ENCODE results near the gene COBL. TPM values are rescaled to one million over a fixed set of nuclear protein-coding genes. Genes with fewer than 3 reads are reported as not detected.
A peak's percentile ranks its signal among the peaks of the same experiment; 100 is the strongest.

The COBL gene
- total RNA-seq, 2 experiments from 2014 or later, result not detected

DNA sequence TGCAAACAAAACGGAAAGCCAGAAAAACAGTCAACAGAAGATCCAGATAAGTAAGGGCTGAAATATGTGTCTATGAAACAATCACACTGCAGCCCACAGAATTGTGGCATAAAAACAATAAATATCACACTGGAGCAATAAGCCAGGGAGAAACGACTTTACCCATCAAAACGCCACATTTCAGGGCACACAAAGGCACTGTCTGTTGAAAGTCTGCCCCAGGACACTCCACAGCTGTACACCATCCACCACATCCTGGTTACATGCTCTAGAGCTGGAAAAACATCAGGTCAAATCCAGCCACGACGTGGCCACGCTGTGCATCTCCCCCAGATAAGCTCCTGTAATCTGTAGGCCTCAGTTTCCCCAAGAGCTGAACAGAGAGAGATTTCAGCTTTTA is 88.7 kb downstream of the COBL start:
- Mint-ChIP-seq H3K4me3 (no peak overlapping the region), H3K36me3 (ENCODE audit: low read depth) (no peaks in the 10 kb centered on the region), H3K27ac (no peak overlapping the region), H3K27me3 (ENCODE audit: low read depth) (peaks cover 7% of the 10 kb centered on the region), H3K9me3 (no peaks in the 10 kb centered on the region), H3K4me1 (ENCODE audit: low read depth) (no peaks in the 10 kb centered on the region)
- no peak for DNase-seq
- intact Hi-C loops (cut with micrococcal nuclease), result no loop called here
- CTCF ChIA-PET, result interaction anchor here (0.6 to 1.4 kb wide), 2 partner anchors 86 to 156 kb away, joined by 4 to 5 read pairs; no protein-coding TSS in a partner anchor

DNA sequence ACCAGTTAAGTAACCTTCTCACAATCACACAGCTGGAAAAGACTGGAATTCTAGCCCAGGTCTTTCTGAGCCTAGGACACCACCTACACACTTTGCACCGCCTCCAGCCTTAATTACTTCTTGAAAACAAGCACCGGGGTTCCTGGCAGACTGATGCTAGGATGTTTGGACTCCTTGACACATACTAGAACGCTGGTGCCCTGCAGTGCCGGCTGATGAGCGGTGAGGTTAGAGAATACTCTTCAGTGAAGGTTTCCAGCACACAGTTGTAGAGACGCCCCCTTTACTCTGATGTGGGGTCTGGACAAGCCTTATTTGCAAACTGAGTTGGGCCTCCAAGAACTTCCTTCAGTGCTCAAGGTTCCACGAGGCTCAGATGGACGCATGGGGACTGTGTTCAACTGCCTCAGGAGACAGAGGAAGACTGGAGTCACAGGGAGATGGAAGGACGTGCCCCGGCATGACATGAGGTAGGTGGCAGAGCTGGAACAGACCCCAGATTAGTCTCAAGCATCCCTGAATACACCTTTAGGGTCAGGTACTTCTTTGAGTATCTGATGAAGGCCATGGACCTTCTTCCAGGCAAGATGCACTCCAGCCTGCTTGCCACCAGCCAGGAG is 89.6 kb downstream of the COBL start:
- DNase-seq, result no peak
- intact Hi-C loops (cut with micrococcal nuclease), result no loop called here
- Mint-ChIP-seq H3K27me3 (ENCODE audit: low read depth) (peaks cover 7% of the 10 kb centered on the region), H3K4me3 (no peak overlapping the region), H3K27ac (no peak overlapping the region), H3K36me3 (ENCODE audit: low read depth) (no peaks in the 10 kb centered on the region), H3K9me3 (no peaks in the 10 kb centered on the region), H3K4me1 (ENCODE audit: low read depth) (no peaks in the 10 kb centered on the region)
- CTCF ChIA-PET, result no interaction called here

GRCh38 chr7:51226063-51226755 is 90.4 kb downstream of the COBL start:
- CTCF ChIA-PET, result interaction anchor here (1.0 kb wide), 1 partner anchor 71 kb away, joined by 4 read pairs; no protein-coding TSS in a partner anchor
- H3K27me3 Mint-ChIP-seq (ENCODE audit: low read depth), result peaks cover 7% of the 10 kb centered on the region
- no peaks in the 10 kb centered on the region for H3K4me1 Mint-ChIP-seq (ENCODE audit: low read depth)
- H3K27ac Mint-ChIP-seq, result no peak overlapping the region
- intact Hi-C loops (cut with micrococcal nuclease), result no loop called here
- no peak overlapping the region for H3K4me3 Mint-ChIP-seq
- no peak for DNase-seq
- H3K9me3 Mint-ChIP-seq, result no peaks in the 10 kb centered on the region
- no peaks in the 10 kb centered on the region for H3K36me3 Mint-ChIP-seq (ENCODE audit: low read depth)

DNA sequence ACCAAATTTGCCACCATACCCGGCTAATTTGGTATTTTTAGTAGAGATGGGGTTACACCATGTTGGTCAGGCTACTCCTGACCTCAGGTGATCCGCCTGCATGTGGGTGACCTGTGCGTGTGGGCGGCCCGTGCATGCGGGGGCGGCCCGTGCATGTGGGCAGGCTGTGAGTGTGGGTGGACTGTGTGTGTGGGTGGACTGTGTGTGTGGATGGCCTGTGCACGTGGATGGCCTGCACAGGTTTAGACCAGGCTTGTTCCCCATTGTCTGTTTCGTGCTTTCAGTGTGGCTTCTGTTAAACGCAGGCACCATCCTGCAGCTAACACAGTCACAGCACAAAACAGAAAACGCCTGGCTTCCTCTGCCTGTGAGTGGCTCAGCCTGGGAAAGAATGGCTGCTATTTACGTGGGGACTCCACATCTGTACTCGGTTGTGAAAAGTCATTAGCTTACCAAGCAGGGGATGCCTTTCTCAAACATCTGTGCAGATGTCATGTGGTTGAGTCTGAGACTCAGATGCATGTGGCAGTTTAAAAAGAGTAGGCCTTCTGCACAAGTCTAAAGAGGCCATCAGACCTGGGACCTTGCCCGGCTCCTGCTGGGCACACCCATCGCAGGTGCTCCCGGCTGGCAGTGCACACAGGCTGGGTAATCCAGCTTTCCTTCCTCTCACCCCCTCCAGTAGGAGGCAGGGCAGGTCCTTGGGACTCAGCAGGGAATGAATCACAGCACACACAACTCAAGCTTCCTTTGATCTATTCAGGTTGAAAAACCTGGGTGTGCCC is 91.6 kb downstream of the COBL start:
- Mint-ChIP-seq H3K4me3 (no peak overlapping the region), H3K36me3 (ENCODE audit: low read depth) (no peaks in the 10 kb centered on the region), H3K9me3 (no peaks in the 10 kb centered on the region), H3K4me1 (ENCODE audit: low read depth) (no peaks in the 10 kb centered on the region), H3K27me3 (ENCODE audit: low read depth) (peaks cover 1% of the 10 kb centered on the region), H3K27ac (no peak overlapping the region)
- intact Hi-C loops (cut with micrococcal nuclease), result no loop called here
- DNase-seq, result peak; percentile 7
- CTCF ChIA-PET, result interaction anchor here (0.6 to 1.0 kb wide), 2 partner anchors 72 to 146 kb away, joined by 4 to 6 read pairs; no protein-coding TSS in a partner anchor

DNA sequence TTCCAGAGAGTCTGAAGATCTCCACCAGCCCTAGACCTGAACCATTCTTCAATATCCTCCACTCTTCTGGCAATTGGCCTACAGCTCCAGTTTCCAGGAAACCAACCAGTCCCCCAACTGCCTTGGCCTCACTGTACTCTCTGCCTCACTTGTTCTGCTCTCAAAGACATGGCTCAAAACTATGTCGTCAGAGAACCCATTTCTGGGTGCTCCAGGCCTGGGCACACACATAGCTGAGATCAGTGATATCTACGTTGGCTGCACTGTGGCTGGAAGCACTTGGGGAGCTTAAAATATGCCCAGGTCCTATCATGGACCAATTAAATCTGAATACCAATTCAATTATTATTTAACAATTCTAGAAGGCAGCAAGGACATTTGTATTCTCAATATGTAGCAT is 93.1 kb downstream of the COBL start:
- H3K9me3 Mint-ChIP-seq, result no peaks in the 10 kb centered on the region
- no peak for DNase-seq
- H3K27ac Mint-ChIP-seq, result no peak overlapping the region
- H3K4me3 Mint-ChIP-seq, result no peak overlapping the region
- peaks cover 2% of the 10 kb centered on the region for H3K27me3 Mint-ChIP-seq (ENCODE audit: low read depth)
- no peaks in the 10 kb centered on the region for H3K36me3 Mint-ChIP-seq (ENCODE audit: low read depth)
- H3K4me1 Mint-ChIP-seq (ENCODE audit: low read depth), result no peaks in the 10 kb centered on the region
- CTCF ChIA-PET, result no interaction called here
- intact Hi-C loops (cut with micrococcal nuclease), result no loop called here

DNA sequence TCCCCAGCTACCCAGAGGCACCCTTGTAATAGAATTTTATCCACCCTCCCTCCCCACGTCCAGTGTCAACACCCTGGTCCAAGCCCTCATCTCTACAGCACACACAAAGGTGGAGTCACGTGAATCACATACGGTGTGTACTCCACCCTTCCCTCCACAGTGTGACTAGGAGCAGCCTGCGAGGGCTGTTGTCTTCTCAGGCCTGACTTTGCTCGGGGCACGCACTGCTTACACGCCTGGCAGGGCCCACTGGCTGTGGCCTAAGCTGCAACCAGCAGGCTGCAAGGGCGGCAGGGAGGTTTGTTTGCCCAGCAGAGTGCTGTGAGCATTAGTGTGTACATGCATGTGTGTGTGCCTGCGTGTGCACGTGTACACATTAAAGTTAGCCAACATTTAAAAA is 93.7 kb downstream of the COBL start:
- CTCF ChIA-PET, result no interaction called here
- no peak overlapping the region for H3K27ac Mint-ChIP-seq
- H3K27me3 Mint-ChIP-seq (ENCODE audit: low read depth), result peaks cover 2% of the 10 kb centered on the region
- no peak for DNase-seq
- H3K36me3 Mint-ChIP-seq (ENCODE audit: low read depth), result no peaks in the 10 kb centered on the region
- no peak overlapping the region for H3K4me3 Mint-ChIP-seq
- no peaks in the 10 kb centered on the region for H3K4me1 Mint-ChIP-seq (ENCODE audit: low read depth)
- no peaks in the 10 kb centered on the region for H3K9me3 Mint-ChIP-seq
- intact Hi-C loops (cut with micrococcal nuclease), result no loop called here

DNA sequence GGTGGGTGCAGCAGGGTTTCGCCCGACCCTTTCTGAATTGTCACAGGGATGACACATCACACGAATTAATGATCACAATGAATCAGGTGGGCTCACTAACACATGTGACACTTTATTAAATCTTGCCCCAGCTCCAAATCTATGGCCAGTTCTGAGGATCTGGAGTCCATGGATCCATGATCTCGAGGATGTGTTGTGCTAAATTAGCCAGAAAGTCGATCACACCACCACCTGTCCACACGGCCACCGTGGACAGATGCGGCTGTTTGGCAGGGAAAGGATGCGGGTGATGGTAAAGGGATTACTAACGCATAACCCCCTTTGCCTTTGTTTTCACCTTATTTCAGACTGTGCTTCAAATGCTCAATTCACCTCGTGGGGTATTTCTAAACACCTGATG is 96.4 kb downstream of the COBL start:
- DNase-seq, result no peak
- CTCF ChIA-PET, result no interaction called here
- intact Hi-C loops (cut with micrococcal nuclease), result no loop called here
- H3K27me3 Mint-ChIP-seq (ENCODE audit: low read depth), result peaks cover 2% of the 10 kb centered on the region
- H3K9me3 Mint-ChIP-seq, result no peaks in the 10 kb centered on the region
- no peak overlapping the region for H3K4me3 Mint-ChIP-seq
- H3K27ac Mint-ChIP-seq, result no peak overlapping the region
- H3K4me1 Mint-ChIP-seq (ENCODE audit: low read depth), result no peaks in the 10 kb centered on the region
- no peaks in the 10 kb centered on the region for H3K36me3 Mint-ChIP-seq (ENCODE audit: low read depth)

GRCh38 chr7:51219261-51219988 is 97.2 kb downstream of the COBL start:
- Mint-ChIP-seq H3K27me3 (ENCODE audit: low read depth) (peaks cover 2% of the 10 kb centered on the region), H3K36me3 (ENCODE audit: low read depth) (no peaks in the 10 kb centered on the region), H3K9me3 (no peaks in the 10 kb centered on the region), H3K4me1 (ENCODE audit: low read depth) (no peaks in the 10 kb centered on the region), H3K4me3 (no peak overlapping the region), H3K27ac (no peak overlapping the region)
- CTCF ChIA-PET, result no interaction called here
- intact Hi-C loops (cut with micrococcal nuclease), result no loop called here
- no peak for DNase-seq

DNA sequence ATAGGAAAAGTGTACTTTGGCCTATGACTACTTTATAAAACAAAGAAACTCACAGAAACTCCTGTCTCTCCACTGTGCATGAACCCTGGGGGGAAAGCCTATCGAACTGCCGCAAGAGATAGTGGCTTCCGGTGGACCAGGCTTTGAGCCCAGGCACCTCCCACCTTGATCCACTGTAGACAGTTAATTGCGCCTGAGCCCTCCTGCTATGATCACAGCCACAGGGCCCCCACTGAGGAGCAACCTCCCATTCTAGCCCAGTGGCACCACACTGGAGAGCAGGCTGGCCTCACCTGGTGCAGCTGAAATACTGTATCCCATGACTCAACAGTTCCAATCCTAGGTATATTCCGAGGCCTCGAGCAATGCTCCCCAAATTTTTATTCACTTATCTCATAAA is 98.8 kb downstream of the COBL start:
- H3K9me3 Mint-ChIP-seq, result no peaks in the 10 kb centered on the region
- intact Hi-C loops (cut with micrococcal nuclease), result no loop called here
- no peak overlapping the region for H3K4me3 Mint-ChIP-seq
- H3K27ac Mint-ChIP-seq, result no peak overlapping the region
- no peaks in the 10 kb centered on the region for H3K36me3 Mint-ChIP-seq (ENCODE audit: low read depth)
- CTCF ChIA-PET, result no interaction called here
- DNase-seq, result no peak
- no peaks in the 10 kb centered on the region for H3K4me1 Mint-ChIP-seq (ENCODE audit: low read depth)
- peaks cover 2% of the 10 kb centered on the region for H3K27me3 Mint-ChIP-seq (ENCODE audit: low read depth)

GRCh38 chr7:51214098-51214497 is 102.5 kb downstream of the COBL start:
- intact Hi-C loops (cut with micrococcal nuclease), result no loop called here
- Mint-ChIP-seq H3K4me1 (ENCODE audit: low read depth) (no peaks in the 10 kb centered on the region), H3K4me3 (no peak overlapping the region), H3K27me3 (ENCODE audit: low read depth) (no peaks in the 10 kb centered on the region), H3K27ac (no peak overlapping the region), H3K36me3 (ENCODE audit: low read depth) (no peaks in the 10 kb centered on the region), H3K9me3 (no peaks in the 10 kb centered on the region)
- DNase-seq, result no peak
- CTCF ChIA-PET, result interaction anchor here (0.6 to 1.1 kb wide), 2 partner anchors 51 to 68 kb away, joined by 3 read pairs; no protein-coding TSS in a partner anchor

DNA sequence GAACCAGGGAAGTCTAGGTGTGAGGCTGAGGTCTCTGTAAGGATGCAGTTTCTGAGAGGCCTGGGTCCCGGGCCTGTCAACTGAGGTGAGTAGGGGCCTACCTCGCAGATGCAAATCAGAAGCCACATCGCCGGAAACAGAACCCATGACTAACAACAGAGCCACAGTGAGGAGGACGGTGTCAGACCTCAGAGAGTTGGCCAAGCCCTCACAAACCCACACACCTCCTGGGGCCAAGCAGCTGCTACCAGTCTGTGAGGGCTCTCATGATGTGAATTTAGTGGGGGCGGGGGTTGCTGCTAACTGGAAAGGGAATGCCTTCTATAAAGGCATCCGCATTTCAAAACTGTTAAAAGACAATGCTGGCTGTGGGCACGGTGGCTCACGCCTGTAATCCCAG is 103.0 kb downstream of the COBL start:
- Mint-ChIP-seq H3K27ac (no peak overlapping the region), H3K4me1 (ENCODE audit: low read depth) (no peaks in the 10 kb centered on the region), H3K27me3 (ENCODE audit: low read depth) (no peaks in the 10 kb centered on the region), H3K36me3 (ENCODE audit: low read depth) (no peaks in the 10 kb centered on the region), H3K4me3 (no peak overlapping the region), H3K9me3 (no peaks in the 10 kb centered on the region)
- DNase-seq, result no peak
- CTCF ChIA-PET, result no interaction called here
- intact Hi-C loops (cut with micrococcal nuclease), result no loop called here

DNA sequence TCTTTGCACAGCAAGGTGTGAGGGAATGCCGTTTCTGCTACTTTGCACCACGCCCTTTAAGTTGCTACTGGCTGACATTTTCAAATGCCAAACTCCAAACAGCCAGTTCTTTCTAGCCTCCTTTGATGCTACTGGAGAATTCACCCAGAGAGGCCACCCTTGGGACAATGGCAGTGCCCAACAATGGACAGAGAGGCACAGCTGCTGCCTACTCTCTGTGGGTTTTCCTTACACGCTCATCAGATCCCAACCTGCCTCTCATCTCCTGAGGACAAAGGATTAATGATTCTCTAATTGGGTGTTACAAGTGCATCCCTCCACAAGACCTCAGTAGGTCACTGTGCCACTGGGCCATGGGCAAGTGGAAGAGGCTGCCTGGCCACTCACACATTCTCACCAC is 105.8 kb downstream of the COBL start:
- no peak for DNase-seq
- no peaks in the 10 kb centered on the region for H3K36me3 Mint-ChIP-seq (ENCODE audit: low read depth)
- CTCF ChIA-PET, result no interaction called here
- H3K27ac Mint-ChIP-seq, result no peak overlapping the region
- H3K27me3 Mint-ChIP-seq (ENCODE audit: low read depth), result no peaks in the 10 kb centered on the region
- peaks cover 7% of the 10 kb centered on the region for H3K9me3 Mint-ChIP-seq
- intact Hi-C loops (cut with micrococcal nuclease), result no loop called here
- H3K4me3 Mint-ChIP-seq, result no peak overlapping the region
- no peaks in the 10 kb centered on the region for H3K4me1 Mint-ChIP-seq (ENCODE audit: low read depth)
